HG03095 (cell line): Measurements from ENCODE around the gene TOMM6.

ENCODE experiments used
- ATAC-seq: cut with Tn5 transposase; IDR thresholded peaks from one replicate; pipeline ENCODE4 v1.9.1; 2021; ENCODE audit warnings: moderate library complexity; ENCODE audit not compliant: unreplicated experiment

The TOMM6 gene

DNA sequence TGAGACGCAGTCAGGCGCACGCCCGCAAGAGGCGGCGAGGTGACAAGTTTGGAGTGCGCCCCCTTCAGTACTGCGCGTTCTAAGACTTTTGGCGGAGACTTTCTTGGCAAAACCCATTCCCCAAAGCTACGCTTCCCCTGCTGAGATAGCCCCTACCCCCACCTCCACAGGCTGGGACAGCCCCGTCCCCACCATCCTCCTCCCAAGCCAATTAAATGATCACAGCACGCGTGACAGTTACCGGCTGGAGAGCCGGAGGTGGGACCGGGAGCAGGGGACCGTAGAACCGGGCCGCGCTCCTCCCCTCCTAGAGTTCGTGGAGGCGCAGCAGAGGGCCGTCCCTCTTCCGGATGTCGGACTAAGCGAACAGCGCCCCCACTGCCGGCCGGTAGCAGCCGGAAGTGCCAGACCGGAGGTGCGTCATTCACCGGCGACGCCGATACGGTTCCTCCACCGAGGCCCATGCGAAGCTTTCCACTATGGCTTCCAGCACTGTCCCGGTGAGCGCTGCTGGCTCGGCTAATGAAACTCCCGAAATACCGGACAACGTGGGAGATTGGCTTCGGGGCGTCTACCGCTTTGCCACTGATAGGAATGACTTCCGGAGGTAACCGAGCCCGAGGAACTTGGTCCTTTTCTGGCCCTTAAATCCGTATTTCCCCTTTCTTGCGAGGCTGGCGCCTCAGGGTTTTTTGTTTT, at the start of gene TOMM6:
TSS of gene TOMM6 (plus strand) at position 476 of the 699 bp plus-strand sequence. CDS start at position 480, 4 bp downstream.
- ATAC-seq, result peak; percentile 76

DNA sequence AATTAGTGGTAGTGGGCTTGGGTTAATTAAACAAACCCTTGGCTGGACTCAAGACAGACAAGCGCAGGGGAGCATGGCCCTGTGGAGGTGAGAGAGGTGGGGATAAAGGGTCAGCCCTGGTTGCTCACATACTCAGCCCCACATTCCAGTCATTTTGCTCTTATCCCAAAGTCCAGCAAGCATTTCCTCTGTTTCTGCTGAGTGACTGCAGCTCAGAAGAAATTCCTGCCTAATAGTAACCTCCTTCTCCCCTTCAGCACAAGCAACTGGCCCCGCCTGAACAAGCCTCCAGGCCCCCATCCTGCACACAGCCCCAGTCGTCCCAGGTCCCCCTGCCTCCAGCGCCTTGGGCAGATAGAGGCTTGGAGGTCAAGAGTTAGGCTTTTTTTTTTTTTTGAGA, 48.5 kb upstream of the TOMM6 start:
- ATAC-seq, result no peak

DNA sequence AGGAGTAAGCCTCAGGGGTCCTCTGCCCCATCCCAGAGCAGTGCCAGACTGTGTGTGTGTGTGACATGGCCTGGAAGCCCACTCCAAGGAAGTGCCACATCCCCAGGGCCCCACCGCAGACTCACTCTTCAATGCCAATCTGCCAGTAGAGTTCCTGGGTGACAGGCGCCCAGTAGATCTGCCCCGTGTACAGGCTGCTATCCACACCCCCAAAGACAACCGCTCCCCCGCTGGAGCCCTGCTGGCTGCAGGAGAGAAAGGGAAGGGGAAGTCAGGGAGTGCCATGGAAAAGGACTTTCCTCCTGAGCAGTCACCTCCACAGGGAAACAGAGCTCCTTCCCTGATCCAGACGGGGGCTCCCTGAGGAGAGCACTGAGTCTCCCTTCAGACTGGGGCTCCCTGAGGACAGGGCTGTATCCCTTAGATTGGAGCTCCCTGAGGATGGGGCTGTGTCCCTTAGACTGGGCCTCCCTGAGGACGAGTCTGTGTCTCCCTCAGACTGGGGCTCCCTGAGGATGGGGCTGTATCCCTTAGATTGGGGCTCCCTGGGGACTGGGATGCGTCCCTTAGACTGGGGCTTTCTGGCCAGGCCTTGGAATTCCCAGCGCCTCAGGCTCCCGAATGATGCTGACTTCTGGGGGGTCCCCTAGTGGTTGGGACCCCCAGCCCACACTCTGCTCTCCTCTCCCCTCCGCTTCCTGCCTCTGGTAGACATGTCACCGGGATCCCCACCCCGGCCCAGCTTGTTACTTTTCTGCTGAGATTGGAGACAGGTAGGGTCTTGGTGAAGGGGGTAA, 46.9 kb upstream of the TOMM6 start:
- ATAC-seq, result no peak

DNA sequence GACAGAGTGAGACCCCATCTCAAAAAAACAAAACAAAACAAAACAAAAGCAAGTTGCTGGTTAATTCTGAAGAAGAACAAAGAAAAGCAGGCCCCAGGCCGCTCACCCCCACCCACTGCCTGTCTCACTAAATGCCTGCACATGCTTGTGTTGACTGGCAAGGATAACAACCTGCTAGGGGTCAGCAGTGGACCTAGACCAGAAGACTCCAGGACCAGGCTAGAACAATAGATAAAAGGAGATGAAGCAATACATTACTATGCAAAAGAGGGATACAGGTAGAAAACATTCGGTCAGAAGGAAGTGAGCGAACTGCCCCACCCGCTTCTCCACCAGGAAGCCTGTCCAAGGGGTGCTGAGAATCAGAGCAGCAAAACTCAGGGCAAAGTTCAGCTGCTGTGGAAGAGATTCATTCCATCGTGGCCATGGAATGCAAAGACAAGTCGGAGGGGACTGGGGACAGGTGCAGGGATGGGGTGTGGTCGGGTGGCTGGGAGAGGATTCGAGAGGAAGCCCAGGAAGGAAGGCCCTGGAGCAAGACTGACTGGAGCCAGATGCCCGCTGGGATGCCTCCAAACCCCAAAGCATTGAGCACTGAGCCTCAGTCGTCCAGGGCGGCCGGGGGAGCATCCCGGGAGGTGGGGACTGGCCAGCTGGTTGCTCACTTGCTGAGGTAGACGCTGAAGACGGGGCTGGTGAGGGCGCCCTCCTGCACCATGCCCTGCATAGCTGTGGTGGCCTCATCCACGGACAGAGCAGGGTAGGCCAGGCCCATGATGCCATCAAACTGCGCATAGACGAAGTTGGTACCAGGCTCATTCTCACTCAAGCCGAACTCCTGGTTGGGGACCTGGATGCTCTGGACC, 45.6 kb upstream of the TOMM6 start:
- no peak for ATAC-seq

DNA sequence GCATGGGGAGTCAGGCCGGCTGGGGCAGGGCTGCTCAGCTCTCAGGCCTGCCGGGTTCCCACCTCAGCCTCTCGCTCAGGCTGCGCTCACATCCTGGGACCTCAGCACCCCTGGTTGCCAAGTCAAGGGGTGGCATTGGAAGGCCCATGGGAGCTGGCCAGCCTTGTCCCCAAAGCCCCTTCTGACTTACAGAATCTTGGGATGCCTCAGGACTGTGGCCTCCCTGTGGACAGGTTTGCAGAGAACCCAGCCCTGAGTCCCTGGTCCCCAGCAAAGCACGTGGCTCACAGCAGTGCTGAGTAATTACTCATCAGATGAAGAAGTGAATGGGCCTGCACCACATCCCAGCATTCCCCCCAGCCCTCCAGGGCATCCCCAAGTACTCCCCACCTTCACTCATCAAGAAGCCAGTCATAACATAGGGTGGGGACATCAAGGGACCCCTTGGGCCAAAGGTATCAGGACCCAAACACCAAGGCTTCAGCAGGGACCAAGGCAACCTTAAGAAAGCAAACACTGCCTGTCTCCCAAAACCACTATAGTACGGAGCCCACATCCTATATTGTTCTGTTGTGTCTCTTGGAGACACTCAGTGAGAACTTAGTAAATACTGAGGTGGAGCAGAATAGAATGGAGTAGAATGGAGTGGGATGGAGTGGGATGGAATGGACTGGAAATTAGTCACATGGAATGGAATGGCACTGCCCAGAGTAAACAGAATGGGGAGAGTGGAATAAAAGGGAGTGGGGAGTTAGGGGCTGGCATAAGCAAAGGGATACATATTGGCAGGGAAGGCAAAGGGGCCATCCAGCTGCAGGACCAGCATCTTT, 43.9 kb upstream of the TOMM6 start:
- no peak for ATAC-seq

DNA sequence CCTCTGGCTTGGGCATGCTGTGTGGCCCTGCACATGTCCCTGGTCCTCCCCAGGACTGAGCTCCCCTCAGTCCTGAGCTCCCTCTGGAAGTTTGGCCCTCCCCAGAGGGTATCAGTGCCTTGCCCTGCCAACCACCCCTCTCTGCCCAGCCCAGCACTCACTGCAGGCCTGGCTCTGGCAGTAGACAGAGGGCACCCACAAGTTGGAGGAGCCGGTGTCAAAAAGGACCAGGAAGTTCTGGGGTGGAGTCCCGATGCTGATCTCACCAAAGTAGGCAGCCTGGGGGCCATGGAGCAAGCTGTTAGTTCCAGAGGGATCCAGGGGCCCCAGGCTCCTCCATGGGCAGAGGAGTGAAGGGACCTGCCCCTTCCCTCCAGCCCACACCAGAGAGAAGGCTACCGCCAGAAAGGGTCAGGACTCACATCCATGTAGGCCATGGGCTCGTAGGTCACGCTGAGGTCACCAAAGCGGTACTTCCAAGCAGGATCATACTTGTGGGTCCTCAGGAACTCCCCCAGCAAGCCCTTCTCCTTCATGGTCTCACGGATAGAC, 43.2 kb upstream of the TOMM6 start:
- no peak for ATAC-seq

DNA sequence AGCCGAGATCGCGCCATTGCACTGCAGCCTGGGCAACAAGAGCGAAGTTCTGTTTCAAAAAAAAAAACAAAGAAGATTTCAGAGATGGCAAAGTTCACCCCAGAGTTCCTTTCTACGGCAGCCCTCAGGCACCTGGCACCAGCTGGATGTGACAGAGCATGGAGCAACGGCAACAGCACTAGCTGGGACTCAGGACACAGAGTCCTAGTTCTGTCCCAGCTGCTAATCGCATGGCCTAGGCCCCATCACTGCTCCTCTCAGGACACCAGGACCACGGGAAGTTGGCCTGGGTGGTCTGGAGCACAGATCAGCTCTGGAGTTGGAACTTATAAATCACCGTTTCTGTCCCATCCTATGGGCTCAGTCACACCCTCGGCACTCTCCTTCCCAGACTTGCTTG, 41.4 kb upstream of the TOMM6 start:
- no peak for ATAC-seq

DNA sequence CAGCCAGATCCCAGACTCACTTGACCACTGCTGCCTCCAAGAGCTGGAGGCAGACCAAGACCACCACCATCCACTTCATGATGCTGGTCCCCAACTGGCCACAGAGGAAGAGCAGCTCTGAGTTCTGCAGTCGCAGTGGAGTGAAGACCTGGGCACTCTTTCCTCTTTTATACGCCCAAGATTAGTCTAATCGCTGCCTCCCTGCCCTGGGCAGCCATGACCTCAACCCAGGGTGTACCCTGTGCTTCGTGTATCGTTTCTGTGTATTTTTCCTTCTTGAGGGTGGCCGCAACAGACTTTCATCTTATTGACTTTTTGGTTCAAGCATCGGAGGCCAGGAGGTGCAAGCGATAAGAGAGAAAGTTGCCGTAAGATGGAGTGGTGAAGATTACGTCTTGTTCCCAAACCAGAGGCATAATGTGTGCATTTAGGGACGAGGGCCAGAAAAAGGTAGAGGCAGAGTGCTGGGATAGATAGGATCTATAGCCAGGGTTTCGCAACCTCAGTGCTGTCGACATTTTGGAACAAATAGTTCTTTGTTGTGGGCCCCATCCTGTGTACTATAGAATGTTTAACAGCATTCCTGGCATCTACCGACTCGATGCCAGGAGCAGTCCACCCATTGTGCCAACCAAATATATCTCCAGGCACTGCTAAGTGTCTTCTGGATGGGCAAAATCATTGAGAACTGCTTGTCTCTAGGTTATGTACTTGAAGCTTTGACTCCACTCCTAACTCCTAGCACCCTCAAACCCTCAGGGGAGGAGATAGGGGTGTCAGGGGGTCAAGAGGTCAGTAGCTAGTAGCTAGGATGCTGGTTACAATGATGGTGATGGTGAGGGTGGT, 40.0 kb upstream of the TOMM6 start, which contains the start of gene PGC:
TSS of gene PGC (minus strand) at position 142 of the 846 bp plus-strand sequence. CDS start at position 79, 63 bp downstream.
- ATAC-seq, result no peak

DNA sequence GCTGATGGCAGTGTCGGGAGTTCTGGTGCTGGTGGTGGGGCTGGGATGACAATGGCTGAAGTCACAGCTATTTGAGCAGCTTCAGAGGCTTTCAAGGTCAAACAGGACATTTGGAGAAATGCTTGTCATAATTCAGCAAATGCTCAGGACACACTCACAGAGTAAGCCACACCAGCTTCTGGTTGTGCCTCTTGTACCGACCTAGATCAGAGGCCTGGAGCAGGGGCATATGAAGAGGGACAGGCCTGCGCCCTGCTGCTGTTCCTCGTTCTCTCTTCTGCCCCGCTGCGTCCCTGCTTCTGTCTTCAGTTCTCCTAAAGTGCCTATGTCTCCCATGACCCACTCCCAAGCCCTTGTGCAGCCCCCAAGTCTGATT, 39.4 kb upstream of the TOMM6 start:
- no peak for ATAC-seq

DNA sequence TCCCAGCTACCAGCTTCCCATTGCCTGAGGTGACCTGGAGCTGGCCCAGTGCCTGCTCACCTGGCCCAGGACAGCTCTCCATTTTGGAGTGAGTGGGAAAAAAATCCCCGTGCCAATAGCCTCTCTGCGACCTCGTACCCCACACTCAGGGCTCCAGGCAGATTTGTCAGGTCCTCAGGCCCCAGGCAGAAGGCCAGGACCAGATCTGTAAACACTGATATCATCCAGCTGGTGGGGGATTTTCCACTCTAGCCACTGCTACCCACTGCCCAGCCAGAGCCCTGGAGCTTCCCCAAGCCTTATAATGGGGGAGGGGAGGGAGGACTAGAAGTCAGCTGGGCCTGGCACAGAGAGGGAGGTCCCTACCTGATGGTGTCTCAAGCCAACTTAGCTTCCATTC, 39.0 kb upstream of the TOMM6 start:
- no peak for ATAC-seq

DNA sequence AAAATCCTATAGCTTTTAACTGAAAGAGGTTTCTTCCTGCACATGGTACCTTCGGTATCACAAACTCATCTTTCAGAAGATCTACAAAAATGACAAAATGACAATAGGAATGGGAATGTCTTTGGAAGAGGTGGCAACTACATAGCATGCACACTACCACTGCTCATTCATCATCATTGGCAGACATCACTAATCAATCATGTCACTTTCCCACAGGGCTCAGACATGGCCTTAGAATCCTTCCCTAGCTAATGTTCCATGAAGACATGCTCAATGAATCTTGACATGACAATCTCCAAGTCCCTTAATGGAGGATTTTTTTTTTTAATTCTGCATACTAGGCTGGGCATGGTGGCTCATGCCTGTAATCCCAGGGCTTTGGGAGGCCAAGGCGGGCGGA, 37.1 kb upstream of the TOMM6 start:
- no peak for ATAC-seq

DNA sequence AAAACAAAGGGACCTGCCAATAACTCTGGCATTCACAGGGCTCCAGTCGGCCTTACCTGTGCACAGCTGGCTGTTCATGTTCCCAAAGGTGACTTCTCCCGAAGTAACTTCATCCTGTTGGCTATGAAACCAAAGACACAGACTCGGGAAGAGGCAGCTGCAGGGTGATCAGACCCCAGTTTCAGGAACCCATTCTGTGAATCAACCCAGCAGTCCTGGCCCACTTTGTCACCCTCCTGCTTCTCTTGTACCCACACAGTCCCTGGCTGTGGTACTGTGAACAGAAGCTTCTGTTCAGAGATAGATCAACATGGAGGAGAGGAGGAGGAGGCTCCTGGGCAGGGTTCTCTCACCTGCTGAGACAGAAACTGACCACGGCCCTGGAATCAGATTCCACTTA, 31.6 kb upstream of the TOMM6 start:
- ATAC-seq, result no peak

DNA sequence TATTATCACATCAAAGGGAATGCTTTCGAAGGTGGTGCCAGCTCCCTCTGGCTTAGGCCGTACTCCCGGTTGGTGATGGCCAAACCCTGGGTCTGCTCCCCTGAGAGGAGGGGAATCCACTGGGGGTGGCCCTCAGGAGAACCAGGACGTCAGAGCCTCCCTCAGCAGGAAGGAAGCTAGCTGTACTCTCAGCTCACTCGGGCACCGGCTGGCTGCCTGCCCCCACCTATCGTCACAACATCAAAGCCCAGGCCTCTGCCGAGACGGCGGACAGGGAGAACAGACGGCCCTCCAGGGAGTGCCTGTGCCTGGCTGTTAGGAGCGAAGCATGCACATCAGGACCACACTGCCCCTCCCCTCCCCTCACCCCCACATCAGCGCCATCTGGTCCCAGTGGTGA, 31.1 kb upstream of the TOMM6 start:
- ATAC-seq, result no peak

DNA sequence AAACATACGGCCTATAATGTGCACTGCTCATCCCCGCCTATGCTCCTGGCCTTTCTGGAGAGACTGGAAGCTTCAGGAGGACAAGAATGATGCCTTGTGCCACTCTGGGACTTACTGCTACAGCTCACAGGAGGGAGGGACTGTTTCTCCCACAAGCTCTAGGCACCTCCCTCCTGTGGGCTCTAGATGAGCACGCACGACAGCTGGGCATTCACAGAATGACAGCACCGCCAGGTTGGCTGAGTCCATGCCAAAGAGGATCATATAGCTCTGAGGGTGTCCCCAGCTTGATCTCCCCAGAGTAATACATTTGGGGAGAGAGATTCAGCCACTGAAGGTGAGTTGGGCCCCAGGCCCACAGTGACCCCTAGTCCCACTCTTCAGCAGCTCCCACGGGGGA, 30.2 kb upstream of the TOMM6 start:
- ATAC-seq, result no peak

DNA sequence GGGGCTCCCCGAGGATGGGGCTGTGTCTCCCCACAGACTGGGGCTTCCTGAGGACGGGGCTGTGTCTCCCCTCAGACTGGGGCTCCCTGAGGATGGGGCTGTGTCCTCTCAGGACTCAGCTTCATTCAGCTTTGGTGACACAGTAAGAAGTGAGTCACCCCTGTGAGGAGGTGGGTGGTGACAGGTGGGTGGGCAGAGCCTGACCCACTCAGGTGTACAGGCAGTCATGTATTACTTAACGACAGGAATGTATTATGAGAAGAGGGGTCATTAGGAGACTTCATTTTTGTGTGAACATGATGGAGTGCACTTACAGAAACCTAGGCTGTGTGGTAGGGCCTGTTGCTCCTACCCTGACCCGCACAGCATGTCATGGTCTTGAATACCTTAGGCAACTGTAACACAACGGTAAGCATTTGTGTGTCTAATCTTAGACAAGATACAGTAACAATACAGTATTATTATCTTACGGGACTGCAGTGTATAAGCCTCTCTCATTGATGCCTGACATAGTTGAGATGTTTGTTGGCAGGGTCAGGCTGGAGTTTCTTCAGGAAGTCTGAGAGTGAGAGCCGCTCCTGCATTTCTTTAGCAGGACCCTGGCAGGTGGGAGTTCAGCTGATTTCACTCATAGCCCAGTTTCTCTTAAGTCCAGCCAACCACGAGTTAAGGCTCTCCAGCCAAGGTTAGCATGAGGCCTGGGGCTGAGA, 29.4 kb upstream of the TOMM6 start:
- ATAC-seq, result no peak

DNA sequence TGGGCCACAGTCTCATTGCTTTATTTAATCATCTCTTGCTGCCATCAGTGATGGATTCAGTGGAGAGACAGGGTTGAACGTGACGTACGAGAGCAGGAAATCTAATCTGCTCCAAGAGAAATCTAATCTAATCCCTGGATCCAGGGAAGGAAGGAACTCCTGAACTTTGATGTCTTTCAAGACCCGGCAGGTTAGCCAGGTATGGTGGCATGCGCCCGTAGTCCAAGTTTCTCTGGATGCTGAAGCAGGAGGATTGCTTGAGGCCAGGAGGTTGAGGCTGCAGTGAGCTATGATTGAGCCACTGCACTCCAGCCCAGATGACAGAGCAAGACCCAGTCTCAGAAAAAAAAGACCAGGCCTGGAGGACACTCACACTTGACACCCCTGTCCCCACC, 28.9 kb upstream of the TOMM6 start:
- no peak for ATAC-seq

DNA sequence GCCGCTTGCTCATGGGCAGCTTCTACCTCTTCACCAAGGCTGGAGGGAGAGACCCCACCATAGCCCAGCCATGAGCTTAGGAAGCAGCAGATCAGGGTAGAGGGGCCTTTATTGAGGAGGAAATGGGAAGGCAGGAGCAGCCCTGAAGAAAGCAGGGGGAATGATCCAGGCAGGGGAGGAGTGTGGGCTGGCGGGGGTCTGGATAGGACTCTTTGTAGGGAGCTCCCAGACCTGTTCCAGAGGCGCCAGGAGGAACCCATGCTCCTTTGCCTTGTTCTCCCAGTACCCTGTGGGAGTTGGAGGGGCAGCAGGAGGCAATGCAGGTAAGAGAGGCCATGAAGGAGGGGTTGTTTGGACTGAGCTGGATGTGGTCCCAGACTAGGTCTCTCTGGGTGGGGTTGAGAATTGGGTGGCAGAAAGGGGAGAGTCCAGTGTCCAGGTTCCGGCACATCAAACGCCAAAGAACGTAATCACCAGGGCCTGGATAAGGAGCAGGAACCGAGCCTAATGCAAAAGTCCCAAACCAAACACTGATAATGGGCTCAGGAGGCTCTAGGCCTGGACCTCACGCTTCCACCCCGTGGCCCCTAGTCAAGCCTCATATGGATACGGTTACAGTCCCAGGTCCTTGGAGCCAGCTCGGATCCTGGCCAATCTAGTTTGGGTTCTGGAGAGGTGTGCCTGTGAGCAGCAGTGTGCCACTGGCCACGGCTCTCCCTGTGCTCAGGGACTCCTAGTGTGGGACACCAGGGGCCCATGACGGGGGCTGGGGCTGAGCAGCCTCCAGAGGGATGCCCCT, 28.2 kb upstream of the TOMM6 start:
- ATAC-seq, result no peak
